IMR-90 (cell line): Measurements from ENCODE around the gene LRRC75B. TPM values are rescaled to one million over a fixed set of nuclear protein-coding genes. Genes with fewer than 3 reads are reported as not detected.
"Not testable (repeated sequence)": the region's sequence is repeated elsewhere in the genome, so short reads cannot be mapped to it uniquely, and the experiment has no call there.

Source experiments
- ATAC-seq: fragments of 200-7000 bp; cut with Tn5 transposase; 2 replicates; pipeline ENCODE4 v1.9.1; 2020; ENCODE audit warnings: low read depth, mild to moderate bottlenecking, moderate library complexity
- Bru-seq: library from RNA; stranded (reverse); fragments of 400-500 nt; gene quantifications from one replicate; lab custom pipeline; 2021; lab: Mats Ljungman, UMichigan
- BruChase-seq, 2 experiments: library from RNA; stranded (reverse); fragments of 400-500 nt; gene quantifications; one replicate each; lab custom pipeline; 2021; lab: Mats Ljungman, UMichigan
- BruUV-seq: library from RNA; stranded (reverse); fragments of 400-500 nt; replicated peaks from 2 replicates; lab custom pipeline; 2021; lab: Mats Ljungman, UMichigan
- CTCF ChIA-PET: fragments of 300-600 bp; formaldehyde crosslinking; extraction: SDS; loops from one replicate; lab custom pipeline; 2021; ENCODE audit warnings: antibody characterized with exemption; lab: Yijun Ruan, JAX
- POLR2A ChIA-PET: fragments of 300-600 bp; sonication (Branson Sonifier 250); formaldehyde crosslinking; loops from one replicate; lab custom pipeline; 2022; ENCODE audit warnings: antibody characterized with exemption; ENCODE audit not compliant: unreplicated experiment; lab: Charles Lee
- DNase-seq: peaks from one replicate; pipeline ENCODE4 v3.0.0; 2013
- H2AFZ ChIP-seq: replicated peaks from 2 replicates; pipeline ENCODE3; 2013; ENCODE audit warnings: low read length, mild to moderate bottlenecking; ENCODE audit not compliant: poor library complexity
- H2AK5ac ChIP-seq: 2 replicates; pipeline ENCODE4 v1.6.1; 2013; ENCODE audit warnings: low read depth, low read length, inconsistent platforms
- H2AK9ac ChIP-seq: replicated peaks from 2 replicates; pipeline ENCODE3; 2013; ENCODE audit warnings: mild to moderate bottlenecking, low read depth, low read length, moderate library complexity; ENCODE audit not compliant: poor library complexity
- H2BK120ac ChIP-seq: 2 replicates; pipeline ENCODE4 v1.6.1; 2013; ENCODE audit warnings: low read depth, low read length, inconsistent platforms
- H2BK15ac ChIP-seq: 3 replicates; pipeline ENCODE4 v1.6.1; 2013; ENCODE audit warnings: low read depth, low read length, inconsistent platforms
- H2BK20ac ChIP-seq: 2 replicates; pipeline ENCODE4 v1.6.1; 2013; ENCODE audit warnings: low read depth, mild to moderate bottlenecking, inconsistent platforms, low read length, moderate library complexity
- H2BK5ac ChIP-seq: 2 replicates; pipeline ENCODE4 v1.6.1; 2013; ENCODE audit warnings: mild to moderate bottlenecking, low read depth, low read length, inconsistent platforms; ENCODE audit not compliant: poor library complexity, severe bottlenecking
- H3K14ac ChIP-seq: replicated peaks from 2 replicates; pipeline ENCODE4 v1.6.1; 2013; ENCODE audit warnings: low read depth, low read length, inconsistent platforms
- H3K18ac ChIP-seq: 2 replicates; pipeline ENCODE4 v1.6.1; 2013; ENCODE audit warnings: low read depth, low read length, control low read depth
- H3K23ac ChIP-seq: 2 replicates; pipeline ENCODE4 v1.6.1; 2013; ENCODE audit warnings: low read depth, low read length, inconsistent platforms
- H3K27ac ChIP-seq: 2 replicates; pipeline ENCODE4 v1.5.1; 2013; ENCODE audit warnings: mild to moderate bottlenecking, control low read depth, low read length; ENCODE audit not compliant: insufficient read depth
- H3K27me3 ChIP-seq: 2 replicates; pipeline ENCODE4 v1.6.1; 2013; ENCODE audit warnings: low read length; ENCODE audit not compliant: control insufficient read depth, insufficient read depth
- H3K36me3 ChIP-seq: 2 replicates; pipeline ENCODE4 v1.6.1; 2013; ENCODE audit warnings: low read length, mixed read lengths; ENCODE audit not compliant: control insufficient read depth, insufficient read depth
- H3K4ac ChIP-seq: 2 replicates; pipeline ENCODE4 v1.6.1; 2013; ENCODE audit warnings: low read depth, low read length, inconsistent platforms
- H3K4me1 ChIP-seq: 2 replicates; pipeline ENCODE4 v1.6.1; 2013; ENCODE audit warnings: low read length, mixed read lengths; ENCODE audit not compliant: control insufficient read depth, insufficient read depth
- H3K4me2 ChIP-seq: 2 replicates; pipeline ENCODE4 v1.6.1; 2013; ENCODE audit warnings: low read depth, mild to moderate bottlenecking, control low read depth, low read length, moderate library complexity
- H3K4me3 ChIP-seq: 2 replicates; pipeline ENCODE4 v1.5.1; 2013; ENCODE audit warnings: low read depth, mild to moderate bottlenecking, control low read depth, low read length, moderate library complexity; ENCODE audit not compliant: insufficient read depth
- H3K56ac ChIP-seq: 2 replicates; pipeline ENCODE4 v1.6.1; 2013; ENCODE audit warnings: low read length, inconsistent platforms; ENCODE audit not compliant: insufficient read depth; ENCODE audit errors: extremely low read depth
- H3K79me1 ChIP-seq, 2 experiments: 2 replicates each; pipeline ENCODE4 v1.6.1; 2013; ENCODE audit warnings: low read length in 2 of 2, inconsistent platforms in 1 of 2, low read depth in 1 of 2
- H3K9ac ChIP-seq: 2 replicates; pipeline ENCODE4 v1.6.1; 2013; ENCODE audit warnings: low read depth, low read length, control low read depth
- H3K9me1 ChIP-seq: 2 replicates; pipeline ENCODE4 v1.6.1; 2013; ENCODE audit warnings: low read length, inconsistent platforms; ENCODE audit not compliant: insufficient read depth
- H3K9me3 ChIP-seq: 2 replicates; pipeline ENCODE4 v1.6.1; 2013; ENCODE audit warnings: low read length; ENCODE audit not compliant: control insufficient read depth, insufficient read depth
- H4K20me1 ChIP-seq: 2 replicates; pipeline ENCODE4 v1.6.1; 2013; ENCODE audit warnings: low read length, inconsistent platforms; ENCODE audit not compliant: insufficient read depth
- H4K5ac ChIP-seq: 2 replicates; pipeline ENCODE4 v1.6.1; 2013; ENCODE audit warnings: mild to moderate bottlenecking, low read depth, low read length, control low read depth
- H4K8ac ChIP-seq, 2 experiments: 2 replicates each; pipeline ENCODE4 v1.6.1; 2013; ENCODE audit warnings: low read depth in 2 of 2, low read length in 2 of 2, control low read depth in 1 of 2, inconsistent platforms in 1 of 2
- H4K91ac ChIP-seq: 2 replicates; pipeline ENCODE4 v1.6.1; 2013; ENCODE audit warnings: low read depth, low read length, inconsistent platforms; ENCODE audit not compliant: insufficient read depth
- CEBPB ChIP-seq: IDR thresholded peaks from 2 replicates; pipeline ENCODE4 v1.6.1; 2012; ENCODE audit warnings: low read depth, low read length, improper control_type of control experiment
- NFE2L2 ChIP-seq: fragments of 150-350 bp; IDR thresholded peaks from 2 replicates; pipeline ENCODE4 v1.6.1; 2016; ENCODE audit warnings: low read depth, mild to moderate bottlenecking, low read length
- POLR2A ChIP-seq: IDR thresholded peaks from 2 replicates; pipeline ENCODE4 v1.6.1; 2012; ENCODE audit warnings: mild to moderate bottlenecking, low read depth, low read length
- WGBS, 2 experiments: methylation state at CpG; one replicate each; pipeline versions ENCODE4 v1.1.5 to v1.1.7; 2013; ENCODE audit warnings: missing lambda C conversion rate in 2 of 2; ENCODE audit not compliant: insufficient read length in 1 of 2; ENCODE audit errors: extremely low coverage in 2 of 2; 5-methylcytosine and 5-hydroxymethylcytosine counted together
- dilution Hi-C: fragments of 300-500 bp; cut with HindIII; formaldehyde crosslinking; loops from one replicate; pipeline ENCODE4 v1.14.3; 2018; ENCODE audit warnings: low sequenced_read_pairs; ENCODE audit not compliant: unreplicated experiment
- in situ Hi-C: fragments of 300-500 bp; cut with MboI; formaldehyde crosslinking; loops from 3 replicates; pipeline ENCODE4 v1.14.3; 2019; ENCODE audit warnings: low sequenced_read_pairs, inconsistent platforms, mixed read lengths
- intact Hi-C: fragments of 100-400 bp; cut with micrococcal nuclease; formaldehyde crosslinking; loops from 2 replicates; pipeline ENCODE4 v1.10.0; 2022
- long read RNA-seq: library from polyadenylated mRNA; unstranded; transcript quantifications from one replicate; pipeline ENCODE4 v2.0.0, GENCODE V29; 2021; ENCODE audit not compliant: unreplicated experiment
- polyA plus RNA-seq, 3 experiments: library from polyadenylated mRNA; depleted of rRNA; stranded (reverse); fragments of >200 nt; gene quantifications; 2 replicates each; pipeline ENCODE4 v1.2.3, GENCODE V29; 2012; ENCODE audit warnings: low replicate concordance in 1 of 3
- total RNA-seq: library from RNA; depleted of rRNA; stranded (reverse); fragments of >200 nt; gene quantifications from 2 replicates; pipeline ENCODE4 v1.2.3, GENCODE V29; 2012; rRNA removed

Gene LRRC75B, protein sequence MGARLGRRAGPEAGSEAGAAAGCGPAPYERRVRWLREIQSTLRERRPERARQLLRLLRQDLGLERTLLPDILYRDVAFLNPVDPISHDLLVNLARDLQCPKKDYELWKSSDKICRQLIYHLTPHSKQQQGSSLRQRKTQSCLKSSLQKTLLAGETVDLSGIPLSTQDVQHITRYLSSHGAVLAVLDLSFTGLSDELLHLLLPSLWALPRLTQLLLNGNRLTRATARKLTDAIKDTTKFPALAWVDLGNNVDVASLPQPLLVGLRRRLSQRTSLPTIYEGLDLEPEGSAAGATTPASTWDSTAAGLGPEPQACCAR
- total RNA-seq (1.4 and 1.6 TPM in 2 replicates), polyA plus RNA-seq (2012; rRNA removed) (9.4 and 10.7 TPM in 2 replicates), Bru-seq, nascent RNA (percentile 46 among the genes with signal in this experiment), BruChase-seq, experiment 1, labeled RNA remaining after a 6-hour chase (percentile 45 among the genes with signal in this experiment), BruChase-seq, experiment 2, labeled RNA remaining after a 2-hour chase (percentile 44 among the genes with signal in this experiment)
- 4.4 and 12.6 TPM in 2 replicates for polyA plus RNA-seq (2012; cell fraction: cytosol; rRNA removed)
- 49.1 and 126 TPM in 2 replicates for polyA plus RNA-seq (2012; cell fraction: nucleus; rRNA removed; ENCODE audit: low replicate concordance)
- long read RNA-seq, partial matches to known transcripts = 5 of 24 reads
- long read RNA-seq, other reads (novel, unspliced or antisense) = 13 of 24 reads

GRCh38 chr22:24592851-24593558 lies at the start of gene LRRC75B:
TSS of gene LRRC75B (minus strand) at chr22:24593073. CDS start at chr22:24593039, 34 bp downstream.
- peak within 1 kb of the TSS; percentile 13; the same call in 1 of the 2 replicates for H2AK5ac ChIP-seq
- H3K27ac ChIP-seq = peak within 1 kb of the TSS; percentile 64
- peak within 1 kb of the TSS; percentile 47 for H3K4me3 ChIP-seq
- H3K23ac ChIP-seq = peak within 1 kb of the TSS; percentile 43
- 0% methylated on average over 24 of the region's 72 CpGs; no CpG with 5 or more reads in 1 of the 2 experiments for WGBS, 2 experiments
- H4K20me1 ChIP-seq = no peaks in the 10 kb centered on the region
- no peaks in the 10 kb centered on the region for H3K9me3 ChIP-seq
- peak within 1 kb of the TSS; percentile 66 for H3K4me2 ChIP-seq
- dilution Hi-C loops (no loop called here), in situ Hi-C loops (no loop called here), intact Hi-C loops (no loop called here)
- H2BK20ac ChIP-seq = no peak within 1 kb of the TSS
- DNase-seq (peak; percentile 85), ATAC-seq (peak; percentile 99)
- H2BK15ac ChIP-seq = no peak within 1 kb of the TSS; the same call in 2 of the 3 replicates
- peak within 1 kb of the TSS; percentile 40 for H4K5ac ChIP-seq
- CTCF ChIA-PET = no interaction called here
- peak within 1 kb of the TSS; percentile 81 for H3K4ac ChIP-seq
- H2BK120ac ChIP-seq = peak within 1 kb of the TSS; percentile 17; the same call in 1 of the 2 replicates
- H3K9ac ChIP-seq = peak within 1 kb of the TSS; percentile 72
- TF ChIP-seq POLR2A (peak; percentile 39; the same call in 1 of the 2 replicates), NFE2L2 (no peak), CEBPB (peak; percentile 72)
- H3K27me3 ChIP-seq = no peaks in the 10 kb centered on the region
- peak within 1 kb of the TSS; percentile 73 for H3K56ac ChIP-seq
- H4K8ac ChIP-seq = peak within 1 kb of the TSS; percentile 88 to 93
- peaks cover 0 to 8% of the 10 kb centered on the region in 2 experiments; a peak in 2 of 4 replicates for H3K79me1 ChIP-seq
- peak within 1 kb of the TSS; percentile 66 for H3K14ac ChIP-seq
- POLR2A ChIA-PET = interaction anchor here (0.7 kb wide), 1 partner anchor 826 kb away, joined by 3 read pairs; no protein-coding TSS in a partner anchor
- H2BK5ac ChIP-seq = peak within 1 kb of the TSS; percentile 16
- H3K9me1 ChIP-seq = peaks cover 11% of the 10 kb centered on the region
- peak within 1 kb of the TSS; percentile 92 for H2AFZ ChIP-seq
- peak within 1 kb of the TSS; percentile 25 for H3K18ac ChIP-seq
- no peaks in the 10 kb centered on the region for H3K4me1 ChIP-seq
- H4K91ac ChIP-seq = peak within 1 kb of the TSS; percentile 74
- peaks cover 8% of the 10 kb centered on the region; the same call in 1 of the 2 replicates for H3K36me3 ChIP-seq
- H2AK9ac ChIP-seq = peak within 1 kb of the TSS; percentile 35
- no TSS peak for BruUV-seq

DNA sequence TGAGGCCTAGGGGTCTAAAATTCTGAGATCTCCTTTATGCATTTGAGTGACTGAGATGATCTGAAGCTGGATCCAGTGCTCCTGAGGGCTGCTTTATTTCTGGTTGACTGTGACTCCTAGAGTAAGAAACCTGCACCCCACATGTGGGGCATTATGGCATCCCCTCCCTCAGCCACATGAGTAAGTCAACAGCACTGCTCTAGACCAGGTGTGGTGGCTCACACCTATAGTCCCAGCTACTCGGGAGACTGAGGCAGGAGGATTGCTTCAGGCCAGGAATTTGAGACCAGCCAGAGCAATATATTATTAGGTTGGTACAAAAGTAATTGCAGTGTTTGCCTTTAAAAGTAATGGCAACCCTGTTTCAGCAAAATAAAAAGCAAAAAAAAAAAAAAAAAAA lies 49.4 kb upstream of the LRRC75B start:
- H2BK20ac ChIP-seq, H3K9ac ChIP-seq, H3K4ac ChIP-seq, H3K4me3 ChIP-seq, H2BK120ac ChIP-seq, H3K56ac ChIP-seq, H3K27ac ChIP-seq, intact Hi-C loops, in situ Hi-C loops, H4K20me1 ChIP-seq, DNase-seq, H3K4me2 ChIP-seq, ATAC-seq, H3K79me1 ChIP-seq, BruUV-seq, H3K23ac ChIP-seq, H2AK5ac ChIP-seq, H3K14ac ChIP-seq, H4K5ac ChIP-seq, H4K8ac ChIP-seq, H3K18ac ChIP-seq, H3K4me1 ChIP-seq, H2AK9ac ChIP-seq, H2BK15ac ChIP-seq, H2AFZ ChIP-seq, H4K91ac ChIP-seq, dilution Hi-C loops, H3K9me1 ChIP-seq, H3K36me3 ChIP-seq, H3K9me3 ChIP-seq, H3K27me3 ChIP-seq, H2BK5ac ChIP-seq, CTCF ChIA-PET: not testable (repeated sequence)
- WGBS, 2 experiments = no CpG with 5 or more reads among the region's 1 CpG
- POLR2A ChIA-PET = interaction anchor here (0.6 kb wide), 1 partner anchor 87 kb away, joined by 13 read pairs; the partner anchor contains the start of gene GUCD1
